Measurements from ENCODE around the gene DRAM1.

GRCh38 chr12:101889211-101889752, 11.9 kb downstream of the DRAM1 start:
- no peak for TF ChIP-seq CTCF (IDR thresholded peaks at IDR 0.05)
- no peak for TF ChIP-seq POLR2A (IDR thresholded peaks at IDR 0.05)

All from lower leg skin (tissue), 3 donors.